Endothelial cell of umbilical vein (primary cell): Measurements from ENCODE around the gene ICE1. TPM values are rescaled to one million over a fixed set of nuclear protein-coding genes. Genes with fewer than 3 reads are reported as not detected.

Source experiments
- BruUV-seq: library from RNA; stranded (reverse); fragments of 400-500 nt; replicated peaks from 2 replicates; lab custom pipeline; 2021; lab: Mats Ljungman, UMichigan
- CTCF ChIA-PET: fragments of 300-600, 350-600 bp; sonication (Branson Sonifier 250); formaldehyde crosslinking; loops from one replicate; lab custom pipeline; 2021; ENCODE audit warnings: antibody characterized with exemption, inconsistent platforms; lab: Charles Lee
- POLR2A ChIA-PET: fragments of 300-600, 350-600 bp; sonication (Branson Sonifier 250); formaldehyde crosslinking; loops from one replicate; lab custom pipeline; 2021; ENCODE audit warnings: antibody characterized with exemption, inconsistent platforms; lab: Charles Lee
- DNase-seq: peaks from one replicate; pipeline ENCODE4 v3.0.0-alpha.2; 2011; ENCODE audit warnings: low read depth, low spot score
- FAIRE-seq: peaks from 2 replicates; lab custom pipeline; 2011; peaks lifted over from hg19 to GRCh38; lab: Jason Lieb, UNC
- H2AFZ ChIP-seq: 2 replicates; pipeline ENCODE4 v1.6.0; 2012; ENCODE audit warnings: low read depth, low read length, control low read depth, inconsistent platforms
- H3K27ac ChIP-seq: 2 replicates; pipeline ENCODE4 v1.5.1; 2011; ENCODE audit warnings: low read depth, mild to moderate bottlenecking, control low read depth, low read length, moderate library complexity; ENCODE audit not compliant: insufficient read depth
- H3K27me3 ChIP-seq, 2 experiments: 2 replicates each; pipeline versions ENCODE4 v1.6.0 to v1.6.1; 2011; ENCODE audit warnings: low read length in 2 of 2, mixed read lengths in 1 of 2; ENCODE audit not compliant: control insufficient read depth in 2 of 2, insufficient read depth in 2 of 2
- H3K36me3 ChIP-seq, 2 experiments: 2 replicates in 1 of 2; 3 replicates in 1 of 2; pipeline ENCODE4 v1.5.1; 2011; ENCODE audit warnings: low read length in 2 of 2, mild to moderate bottlenecking in 1 of 2, moderate library complexity in 1 of 2; ENCODE audit not compliant: control insufficient read depth in 2 of 2, insufficient read depth in 2 of 2; ENCODE audit errors: extremely low read depth in 1 of 2
- H3K4me1 ChIP-seq: 3 replicates; pipeline ENCODE4 v1.5.1; 2011; ENCODE audit warnings: mild to moderate bottlenecking, low read length; ENCODE audit not compliant: control insufficient read depth, insufficient read depth; ENCODE audit errors: extremely low read depth
- H3K4me2 ChIP-seq: 2 replicates; pipeline ENCODE4 v1.6.1; 2011; ENCODE audit warnings: low read length, control low read depth, mixed read lengths; ENCODE audit not compliant: insufficient read depth
- H3K4me3 ChIP-seq, 3 experiments: fragments of 200-600 bp in 1 of 3; sonication (generic), shearing (Covaris generic) in 1 of 3; replicated peaks in 1 of 3; 2 replicates each; pipeline ENCODE4 v1.5.1; 2011 to 2016; ENCODE audit warnings: control low read depth in 3 of 3, low read length in 3 of 3, mild to moderate bottlenecking in 2 of 3, inconsistent platforms in 1 of 3, low read depth in 1 of 3, moderate library complexity in 1 of 3; ENCODE audit not compliant: insufficient read depth in 1 of 3
- H3K79me2 ChIP-seq: 2 replicates; pipeline ENCODE4 v1.6.0; 2012; ENCODE audit warnings: low read length, inconsistent platforms; ENCODE audit not compliant: control insufficient read depth, insufficient read depth
- H3K9ac ChIP-seq: replicated peaks from 2 replicates; pipeline ENCODE3; 2011; ENCODE audit warnings: low read length, control low read depth; ENCODE audit not compliant: insufficient read depth; ENCODE audit errors: extremely low read depth
- H3K9me1 ChIP-seq: replicated peaks from 3 replicates; pipeline ENCODE4 v1.6.0; 2011; ENCODE audit warnings: mild to moderate bottlenecking, low read length; ENCODE audit not compliant: control insufficient read depth, insufficient read depth; ENCODE audit errors: extremely low read depth
- H3K9me3 ChIP-seq: replicated peaks from 2 replicates; pipeline ENCODE4 v1.5.1; 2012; ENCODE audit warnings: low read length, inconsistent platforms; ENCODE audit not compliant: control insufficient read depth, insufficient read depth
- H4K20me1 ChIP-seq: replicated peaks from 2 replicates; pipeline ENCODE3; 2011; ENCODE audit warnings: mild to moderate bottlenecking, low read length; ENCODE audit not compliant: control insufficient read depth, insufficient read depth; ENCODE audit errors: extremely low read depth
- CTCF ChIP-seq, 2 donors: IDR thresholded peaks; 1 replicate in 1 of 2; 2 replicates in 1 of 2; pipeline ENCODE4 v1.5.1; 2011; ENCODE audit warnings: low read length in 2 of 2, mild to moderate bottlenecking in 2 of 2, moderate library complexity in 2 of 2, control low read depth in 1 of 2, inconsistent platforms in 1 of 2, low read depth in 1 of 2; ENCODE audit not compliant: insufficient read depth in 1 of 2; ENCODE audit errors: extremely low read depth in 1 of 2
- EZH2 ChIP-seq: IDR thresholded peaks from 2 replicates; pipeline ENCODE4 v1.6.1; 2012; ENCODE audit warnings: borderline replicate concordance, low read depth, mild to moderate bottlenecking, moderate library complexity, low read length, inconsistent platforms; ENCODE audit not compliant: severe bottlenecking
- FOS ChIP-seq: IDR thresholded peaks from 2 replicates; pipeline ENCODE4 v1.6.1; 2011; ENCODE audit warnings: mild to moderate bottlenecking, low read length, moderate library complexity, borderline replicate concordance; ENCODE audit not compliant: insufficient read depth
- GATA2 ChIP-seq: IDR thresholded peaks from 2 replicates; pipeline ENCODE4 v1.7.0; 2011; ENCODE audit warnings: low read depth, mild to moderate bottlenecking, moderate library complexity, mixed read lengths, low read length; ENCODE audit not compliant: insufficient read length, insufficient read depth
- JUN ChIP-seq: IDR thresholded peaks from 2 replicates; pipeline ENCODE4 v1.6.1; 2011; ENCODE audit warnings: borderline replicate concordance, low read depth; ENCODE audit not compliant: insufficient read length, insufficient read depth
- MAX ChIP-seq: IDR thresholded peaks from 2 replicates; pipeline ENCODE4 v1.6.1; 2011; ENCODE audit not compliant: insufficient read depth, insufficient read length
- MYC ChIP-seq: IDR thresholded peaks from one replicate; pipeline ENCODE4 v1.6.1; 2011; ENCODE audit warnings: mild to moderate bottlenecking, low read depth, low read length
- POLR2A ChIP-seq: IDR thresholded peaks from 2 replicates; pipeline ENCODE4 v1.6.1; 2012; ENCODE audit warnings: low read depth, mild to moderate bottlenecking, control low read depth, low read length
- POLR2AphosphoS5 ChIP-seq: IDR thresholded peaks from 2 replicates; pipeline ENCODE4 v1.6.1; 2012; ENCODE audit warnings: low read depth, mild to moderate bottlenecking, control low read depth, low read length, moderate library complexity; ENCODE audit not compliant: insufficient read depth
- dilution Hi-C: fragments of 300-500 bp; cut with MboI; formaldehyde crosslinking; loops from one replicate; pipeline ENCODE4 v1.15.0; 2019; ENCODE audit warnings: low sequenced_read_pairs; ENCODE audit not compliant: extremely low pct_ligation_motif_present
- intact Hi-C: fragments of 100-400 bp; cut with micrococcal nuclease; formaldehyde crosslinking; loops from one replicate; pipeline ENCODE4 v1.10.0; 2022
- polyA plus RNA-seq, 4 experiments: library from polyadenylated mRNA; depleted of rRNA in 3 of 4; stranded (reverse) in 3 of 4; unstranded in 1 of 4; fragments of >200 nt; gene quantifications; 2 replicates each; pipeline versions ENCODE4 v1.2.1 to v1.2.3, GENCODE V29; 2011 to 2012; ENCODE audit warnings: missing spikeins in 1 of 4
- total RNA-seq: library from RNA; stranded (reverse); gene quantifications from 2 replicates; pipeline ENCODE4 v1.2.3, GENCODE V29; 2021

Gene ICE1
- total and polyA plus RNA-seq, 2 donors (not counting 3 experiments of a cell fraction or from before 2014, with no cell fraction given) = 8.8 to 29.1 TPM

- H3K9ac ChIP-seq = no peak overlapping the region
- H3K27ac ChIP-seq = no peak overlapping the region
- no peak overlapping the region for H3K4me2 ChIP-seq
- H2AFZ ChIP-seq = no peak overlapping the region
- dilution Hi-C loops (no loop called here), intact Hi-C loops (no loop called here)
- no peak for FAIRE-seq
- H3K9me1 ChIP-seq = no peaks in the 10 kb centered on the region
- no peak for TF ChIP-seq POLR2AphosphoS5
- no peak for TF ChIP-seq FOS
- no peak for TF ChIP-seq MYC
- no peak for TF ChIP-seq MAX
- TF ChIP-seq CTCF (IDR thresholded peaks at IDR 0.05; ENCODE audit: extremely low read depth in 1 of 2, insufficient read depth in 1 of 2, low read depth in 1 of 2, low read length in 2 of 2) = no peak
- no peak for TF ChIP-seq POLR2A
- TF ChIP-seq JUN = no peak
- no peak for TF ChIP-seq GATA2
- no peak for TF ChIP-seq EZH2
- peaks cover 2% of the 10 kb centered on the region for H3K9me3 ChIP-seq
- no peaks in the 10 kb centered on the region for H3K79me2 ChIP-seq
- no peak for DNase-seq
- H3K36me3 ChIP-seq = no peaks in the 10 kb centered on the region
- no peaks in the 10 kb centered on the region for H3K4me1 ChIP-seq
- no peaks in the 10 kb centered on the region for H4K20me1 ChIP-seq
- ChIA-PET CTCF (no interaction called here), POLR2A (no interaction called here)
- no peaks in the 10 kb centered on the region for H3K27me3 ChIP-seq
- no TSS peak for BruUV-seq
- H3K4me3 ChIP-seq = no peak overlapping the region
These were observed 108.9 kb downstream of the ICE1 start for GRCh38 chr5:5531371-5531770.
